Upper lobe of left lung (tissue), 6 donors: ENCODE data around the gene MARK4. TPM values are rescaled to one million over a fixed set of nuclear protein-coding genes. Genes with fewer than 3 reads are reported as not detected.

Experiments used
- ATAC-seq, 2 donors: fragments of 200-7000 bp; cut with Tn5 transposase; one replicate each; pipeline ENCODE4 v1.9.1; 2022; ENCODE audit warnings: mild to moderate bottlenecking in 2 of 2, moderate library complexity in 2 of 2; ENCODE audit not compliant: low FRiP score in 2 of 2
- DNase-seq, 2 donors: peaks; one replicate each; pipeline ENCODE4 v3.0.0-alpha.2; 2019 to 2020
- H3K27ac ChIP-seq, 4 donors: fragments of 200-600 bp; sonication (generic); one replicate each; pipeline ENCODE4 v1.5.1; 2016 to 2019
- H3K27me3 ChIP-seq, 4 donors: fragments of 200-600 bp; sonication (generic); one replicate each; pipeline ENCODE4 v1.5.1; 2017 to 2019
- H3K36me3 ChIP-seq, 4 donors: fragments of 200-600 bp; sonication (generic); one replicate each; pipeline ENCODE4 v1.5.1; 2016 to 2019
- H3K4me1 ChIP-seq, 4 donors: fragments of 200-600 bp; sonication (generic); one replicate each; pipeline ENCODE4 v1.5.1; 2018 to 2019
- H3K4me3 ChIP-seq, 4 donors: fragments of 200-600 bp; sonication (generic); one replicate each; pipeline ENCODE4 v1.5.1; 2017 to 2019; ENCODE audit warnings: mild to moderate bottlenecking in 2 of 4, moderate library complexity in 1 of 4
- H3K9me3 ChIP-seq, 4 donors: fragments of 200-600 bp; sonication (generic); one replicate each; pipeline ENCODE4 v1.5.1; 2018 to 2019
- EP300 ChIP-seq, 4 donors: sonication (generic); formaldehyde crosslinking; IDR thresholded peaks; one replicate each; pipeline ENCODE4 v1.5.1; 2017; ENCODE audit warnings: antibody characterized with exemption in 4 of 4, control low read depth in 2 of 4
- POLR2A ChIP-seq, 4 donors: fragments of 450-650 bp; IDR thresholded peaks; one replicate each; pipeline ENCODE4 v1.5.1; 2016 to 2017; ENCODE audit warnings: antibody characterized with exemption in 4 of 4, mild to moderate bottlenecking in 2 of 4
- POLR2AphosphoS5 ChIP-seq, 2 donors: sonication (generic); formaldehyde crosslinking; IDR thresholded peaks; one replicate each; pipeline ENCODE4 v1.5.1; 2017; ENCODE audit warnings: antibody characterized with exemption in 2 of 2
- WGBS, 2 donors: methylation state at CpG; one replicate each; pipeline ENCODE4 v1.1.5; 2017 to 2018; 5-methylcytosine and 5-hydroxymethylcytosine counted together
- total RNA-seq, 6 donors: library from RNA; depleted of rRNA in 4 of 6; stranded (reverse); fragments of >200 nt in 4 of 6; gene quantifications; one replicate each; pipeline versions ENCODE4 v1.1.0 to v1.2.1, GENCODE V29; 2016 to 2021
- TF ChIP-seq, protein P1 (sequence below), 6 experiments: fragments of 450-650 bp in 4 of 6; fragments of 200-600 bp in 2 of 6; sonication (generic) in 2 of 6; IDR thresholded peaks; one replicate each; pipeline ENCODE4 v1.5.1; 2016 to 2019; ENCODE audit warnings: antibody characterized with exemption in 6 of 6
- donor health status: DM: no; HTN: no; CAD: no; lungs with moderate emphysema.
- donor health status: DM: no; HTN: yes; CAD: no; lungs with severe emphysema.

MARK4 gene
- total RNA-seq, 6 donors from 2014 or later = 14.6 to 59.3 (median 35.6) TPM

DNA sequence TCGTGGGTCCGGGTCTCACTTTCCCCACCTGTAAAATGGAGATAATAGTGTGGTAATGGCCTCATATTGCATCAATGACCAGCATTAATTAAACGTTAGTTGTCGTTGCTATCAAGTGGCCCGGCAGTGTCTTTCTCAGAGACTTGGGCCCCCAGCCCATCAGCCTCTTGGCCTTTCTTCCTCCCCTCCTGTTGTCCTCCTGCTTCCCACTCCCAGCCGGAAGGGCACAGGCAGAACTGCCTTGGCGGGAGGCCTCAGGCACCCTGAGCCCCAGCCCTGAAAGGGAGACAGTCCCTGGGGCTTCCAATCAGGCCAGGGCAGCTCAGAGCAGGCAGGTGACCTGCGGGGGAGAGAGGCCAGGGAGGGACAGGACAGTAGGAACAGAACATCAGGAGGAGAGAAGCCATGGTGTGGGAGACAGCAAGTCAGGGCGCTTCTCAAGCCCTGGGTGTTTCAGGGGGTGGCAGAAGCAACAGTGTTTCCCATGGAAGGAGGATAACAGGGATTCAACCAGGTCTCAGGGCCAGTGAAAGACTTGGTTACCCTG is 4.6 kb downstream of the MARK4 start:
- no peaks in the 10 kb centered on the region for H3K27me3 ChIP-seq
- H3K9me3 ChIP-seq = no peaks in the 10 kb centered on the region
- peaks cover 0 to 6% (median 2%) of the 10 kb centered on the region in 4 donors for H3K36me3 ChIP-seq
- no peak overlapping the region for H3K27ac ChIP-seq
- peaks cover 17 to 31% (median 25%) of the 10 kb centered on the region in 4 donors for H3K4me1 ChIP-seq
- DNase-seq (peak in 1 of 2 donors; percentile 32), ATAC-seq (no peak)
- H3K4me3 ChIP-seq = no peak overlapping the region
- WGBS, 2 donors = 87 to 88% methylated on average over 9 of the region's 9 CpGs
- TF ChIP-seq POLR2A (IDR thresholded peaks at IDR 0.05) = no peak

DNA sequence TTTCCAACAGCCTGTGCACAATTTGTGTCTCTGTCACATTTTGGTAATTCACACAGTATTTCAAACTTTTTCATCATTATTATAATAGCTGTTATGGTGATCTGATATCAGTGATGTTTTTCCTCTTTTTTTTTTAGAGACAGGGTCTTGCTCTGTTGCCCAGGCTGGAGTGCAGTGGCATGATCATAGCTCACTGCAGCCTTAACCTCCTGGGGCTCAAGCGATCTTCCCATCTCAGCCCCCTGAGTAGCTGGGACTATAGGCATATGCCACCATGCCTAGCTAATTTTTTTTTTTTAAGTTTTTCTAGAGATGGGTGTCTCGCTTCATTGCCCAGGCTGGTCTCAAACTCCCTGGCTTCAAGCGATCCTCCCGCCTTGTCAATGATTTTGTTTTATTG is 5.8 kb downstream of the MARK4 start:
- no peaks in the 10 kb centered on the region for H3K9me3 ChIP-seq
- TF ChIP-seq, protein P1, sequence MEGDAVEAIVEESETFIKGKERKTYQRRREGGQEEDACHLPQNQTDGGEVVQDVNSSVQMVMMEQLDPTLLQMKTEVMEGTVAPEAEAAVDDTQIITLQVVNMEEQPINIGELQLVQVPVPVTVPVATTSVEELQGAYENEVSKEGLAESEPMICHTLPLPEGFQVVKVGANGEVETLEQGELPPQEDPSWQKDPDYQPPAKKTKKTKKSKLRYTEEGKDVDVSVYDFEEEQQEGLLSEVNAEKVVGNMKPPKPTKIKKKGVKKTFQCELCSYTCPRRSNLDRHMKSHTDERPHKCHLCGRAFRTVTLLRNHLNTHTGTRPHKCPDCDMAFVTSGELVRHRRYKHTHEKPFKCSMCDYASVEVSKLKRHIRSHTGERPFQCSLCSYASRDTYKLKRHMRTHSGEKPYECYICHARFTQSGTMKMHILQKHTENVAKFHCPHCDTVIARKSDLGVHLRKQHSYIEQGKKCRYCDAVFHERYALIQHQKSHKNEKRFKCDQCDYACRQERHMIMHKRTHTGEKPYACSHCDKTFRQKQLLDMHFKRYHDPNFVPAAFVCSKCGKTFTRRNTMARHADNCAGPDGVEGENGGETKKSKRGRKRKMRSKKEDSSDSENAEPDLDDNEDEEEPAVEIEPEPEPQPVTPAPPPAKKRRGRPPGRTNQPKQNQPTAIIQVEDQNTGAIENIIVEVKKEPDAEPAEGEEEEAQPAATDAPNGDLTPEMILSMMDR (IDR thresholded peaks at IDR 0.05) = no peak
- TF ChIP-seq EP300 (IDR thresholded peaks at IDR 0.05) (no peak), POLR2AphosphoS5 (IDR thresholded peaks at IDR 0.05) (no peak), POLR2A (IDR thresholded peaks at IDR 0.05) (no peak)
- no peak overlapping the region for H3K27ac ChIP-seq
- peaks cover 17 to 27% (median 24%) of the 10 kb centered on the region in 4 donors for H3K4me1 ChIP-seq
- peaks cover 0 to 6% (median 2%) of the 10 kb centered on the region in 4 donors for H3K36me3 ChIP-seq
- no peak for ATAC-seq
- H3K4me3 ChIP-seq = no peak overlapping the region
- 97% methylated on average over 4 of the region's 4 CpGs for WGBS, 2 donors
- H3K27me3 ChIP-seq = no peaks in the 10 kb centered on the region
- no peak for DNase-seq

DNA sequence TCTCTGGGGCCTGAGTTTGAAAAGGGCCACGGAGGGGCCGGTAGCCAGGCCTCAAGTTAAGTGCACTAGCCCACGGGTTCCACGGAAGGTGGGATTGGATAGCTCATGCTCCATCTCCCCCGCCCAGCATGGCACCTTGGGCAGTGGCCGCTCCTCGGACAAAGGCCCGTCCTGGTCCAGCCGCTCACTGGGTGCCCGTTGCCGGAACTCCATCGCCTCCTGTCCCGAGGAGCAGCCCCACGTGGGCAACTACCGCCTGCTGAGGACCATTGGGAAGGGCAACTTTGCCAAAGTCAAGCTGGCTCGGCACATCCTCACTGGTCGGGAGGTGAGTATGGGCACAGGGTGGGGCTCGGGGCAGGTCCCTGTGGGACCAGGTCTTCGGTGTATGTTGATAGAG is 7.8 kb downstream of the MARK4 start:
- Histone ChIP-seq H3K27me3 (no peaks in the 10 kb centered on the region), H3K9me3 (no peaks in the 10 kb centered on the region), H3K36me3 (peaks cover 0 to 10% (median 3%) of the 10 kb centered on the region in 4 donors), H3K27ac (no peak overlapping the region), H3K4me1 (peaks cover 0 to 6% (median 4%) of the 10 kb centered on the region in 4 donors), H3K4me3 (no peak overlapping the region)
- TF ChIP-seq POLR2A (IDR thresholded peaks at IDR 0.05) (no peak), POLR2AphosphoS5 (IDR thresholded peaks at IDR 0.05) (no peak), EP300 (IDR thresholded peaks at IDR 0.05) (no peak)
- TF ChIP-seq, protein P1 (IDR thresholded peaks at IDR 0.05) = no peak
- peak in 1 of 2 donors; percentile 69 for DNase-seq
- ATAC-seq = no peak
- 93 to 98% methylated on average over 6 to 17 of the region's 19 CpGs for WGBS, 2 donors

DNA sequence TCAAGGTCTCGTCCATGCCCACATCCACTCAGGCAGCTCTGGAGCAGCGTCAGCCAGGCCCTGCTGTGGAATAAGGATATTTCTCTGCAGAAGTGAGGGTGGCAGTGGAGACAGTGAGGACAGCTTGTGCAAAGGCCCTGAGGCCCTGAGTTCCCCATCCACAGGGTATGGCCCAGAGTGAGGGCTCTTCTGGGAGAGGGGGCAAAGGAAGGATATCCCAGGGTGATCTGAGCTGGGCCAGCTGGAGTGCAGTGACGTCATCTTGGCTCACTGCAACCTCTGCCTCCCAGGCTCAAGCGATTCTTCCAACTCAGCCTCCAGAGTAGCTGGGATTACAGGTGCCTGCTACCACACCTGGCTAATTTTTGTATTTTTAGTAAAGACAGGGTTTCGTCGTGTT is 11.5 kb downstream of the MARK4 start:
- H3K9me3 ChIP-seq = no peaks in the 10 kb centered on the region
- no peak overlapping the region for H3K27ac ChIP-seq
- H3K36me3 ChIP-seq = peaks cover 0 to 22% (median 8%) of the 10 kb centered on the region in 4 donors
- no peak overlapping the region for H3K4me3 ChIP-seq
- H3K4me1 ChIP-seq = no peaks in the 10 kb centered on the region
- 86 to 95% methylated on average over 4 to 5 of the region's 6 CpGs for WGBS, 2 donors
- no peak for TF ChIP-seq POLR2A (IDR thresholded peaks at IDR 0.05)
- TF ChIP-seq, protein P1 (IDR thresholded peaks at IDR 0.05) = no peak
- no peak for TF ChIP-seq POLR2AphosphoS5 (IDR thresholded peaks at IDR 0.05)
- TF ChIP-seq EP300 (IDR thresholded peaks at IDR 0.05) = no peak
- DNase-seq (no peak), ATAC-seq (no peak)
- no peaks in the 10 kb centered on the region for H3K27me3 ChIP-seq

- Histone ChIP-seq H3K27ac (no peak overlapping the region), H3K4me3 (no peak overlapping the region), H3K4me1 (no peaks in the 10 kb centered on the region), H3K9me3 (no peaks in the 10 kb centered on the region), H3K27me3 (no peaks in the 10 kb centered on the region), H3K36me3 (peaks cover 0 to 27% (median 10%) of the 10 kb centered on the region in 4 donors)
- 93 to 100% methylated on average over 4 to 11 of the region's 11 CpGs for WGBS, 2 donors
- ATAC-seq (no peak), DNase-seq (peak in 1 of 2 donors; percentile 21)
- no peak for TF ChIP-seq EP300 (IDR thresholded peaks at IDR 0.05)
- no peak for TF ChIP-seq POLR2A (IDR thresholded peaks at IDR 0.05)
- TF ChIP-seq, protein P1 (IDR thresholded peaks at IDR 0.05) = no peak
- no peak for TF ChIP-seq POLR2AphosphoS5 (IDR thresholded peaks at IDR 0.05)
Observed at GRCh38 chr19:45263013-45263412, 11.9 kb downstream of the MARK4 start.
